HG03520 (cell line): ENCODE measurements around the gene ZFYVE28.

Source experiments
- ATAC-seq: cut with Tn5 transposase; IDR thresholded peaks from one replicate; pipeline ENCODE4 v1.9.1; 2021; ENCODE audit warnings: mild to moderate bottlenecking, moderate library complexity; ENCODE audit not compliant: unreplicated experiment

The ZFYVE28 gene

GRCh38 chr4:2306773-2307410 lies 111.6 kb downstream of the ZFYVE28 start:
- no peak for ATAC-seq

GRCh38 chr4:2305766-2306501 lies 112.5 kb downstream of the ZFYVE28 start:
- ATAC-seq = no peak

- ATAC-seq = no peak
Observed at GRCh38 chr4:2304877-2305561, 113.4 kb downstream of the ZFYVE28 start.

- no peak for ATAC-seq
Observed at GRCh38 chr4:2304321-2304876, 114.0 kb downstream of the ZFYVE28 start.

- no peak for ATAC-seq
Observed at GRCh38 chr4:2303686-2304320, 114.6 kb downstream of the ZFYVE28 start.

GRCh38 chr4:2303121-2303685 lies 115.2 kb downstream of the ZFYVE28 start:
- no peak for ATAC-seq

GRCh38 chr4:2302387-2303119 lies 115.9 kb downstream of the ZFYVE28 start:
- no peak for ATAC-seq

- ATAC-seq = no peak
Observed at GRCh38 chr4:2301806-2302205, 116.6 kb downstream of the ZFYVE28 start.

- no peak for ATAC-seq
Observed at GRCh38 chr4:2301225-2301642, 117.2 kb downstream of the ZFYVE28 start.

- ATAC-seq = no peak
Observed at GRCh38 chr4:2300431-2301224, 117.8 kb downstream of the ZFYVE28 start.

GRCh38 chr4:2299794-2300193 lies 118.7 kb downstream of the ZFYVE28 start:
- no peak for ATAC-seq

- ATAC-seq = no peak
Observed at GRCh38 chr4:2298532-2298991, 119.9 kb downstream of the ZFYVE28 start.

GRCh38 chr4:2297606-2298531 lies 120.6 kb downstream of the ZFYVE28 start:
- no peak for ATAC-seq

GRCh38 chr4:2296631-2297601 lies 121.5 kb downstream of the ZFYVE28 start:
- ATAC-seq = no peak

- no peak for ATAC-seq
Observed at GRCh38 chr4:2295900-2296442, 122.5 kb downstream of the ZFYVE28 start.

GRCh38 chr4:2295500-2295899 lies 122.9 kb downstream of the ZFYVE28 start:
- ATAC-seq = no peak

- ATAC-seq = no peak
Observed at GRCh38 chr4:2292646-2293108, 125.8 kb downstream of the ZFYVE28 start.
